Astrocyte of the cerebellum (primary cell): ENCODE results near the gene CALHM3.
A peak's percentile ranks its signal among the peaks of the same experiment; 100 is the strongest.

Experiments
- DNase-seq: peaks from one replicate; pipeline ENCODE4 v3.0.0-alpha.2; 2011; ENCODE audit warnings: low read depth
- H3K4me3 ChIP-seq: 2 replicates; pipeline ENCODE4 v1.5.1; 2011; ENCODE audit warnings: mild to moderate bottlenecking, low read depth, low read length, moderate library complexity
- in situ Hi-C: cut with HindIII; loops from 2 replicates; pipeline ENCODE4 v1.10.0; 2017; ENCODE audit warnings: low sequenced_read_pairs
- TF ChIP-seq, protein P1 (sequence below): IDR thresholded peaks from 2 replicates; pipeline ENCODE4 v1.5.1; 2012; ENCODE audit warnings: low read length, low read depth, moderate library complexity, mild to moderate bottlenecking; ENCODE audit errors: missing control alignments

Gene CALHM3

GRCh38 chr10:103447187-103447586 lies 31.9 kb downstream of the CALHM3 start:
- TF ChIP-seq, protein P1, sequence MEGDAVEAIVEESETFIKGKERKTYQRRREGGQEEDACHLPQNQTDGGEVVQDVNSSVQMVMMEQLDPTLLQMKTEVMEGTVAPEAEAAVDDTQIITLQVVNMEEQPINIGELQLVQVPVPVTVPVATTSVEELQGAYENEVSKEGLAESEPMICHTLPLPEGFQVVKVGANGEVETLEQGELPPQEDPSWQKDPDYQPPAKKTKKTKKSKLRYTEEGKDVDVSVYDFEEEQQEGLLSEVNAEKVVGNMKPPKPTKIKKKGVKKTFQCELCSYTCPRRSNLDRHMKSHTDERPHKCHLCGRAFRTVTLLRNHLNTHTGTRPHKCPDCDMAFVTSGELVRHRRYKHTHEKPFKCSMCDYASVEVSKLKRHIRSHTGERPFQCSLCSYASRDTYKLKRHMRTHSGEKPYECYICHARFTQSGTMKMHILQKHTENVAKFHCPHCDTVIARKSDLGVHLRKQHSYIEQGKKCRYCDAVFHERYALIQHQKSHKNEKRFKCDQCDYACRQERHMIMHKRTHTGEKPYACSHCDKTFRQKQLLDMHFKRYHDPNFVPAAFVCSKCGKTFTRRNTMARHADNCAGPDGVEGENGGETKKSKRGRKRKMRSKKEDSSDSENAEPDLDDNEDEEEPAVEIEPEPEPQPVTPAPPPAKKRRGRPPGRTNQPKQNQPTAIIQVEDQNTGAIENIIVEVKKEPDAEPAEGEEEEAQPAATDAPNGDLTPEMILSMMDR: no peak
- in situ Hi-C loops: no loop called here
- H3K4me3 ChIP-seq: no peak overlapping the region
- no peak for DNase-seq

DNA sequence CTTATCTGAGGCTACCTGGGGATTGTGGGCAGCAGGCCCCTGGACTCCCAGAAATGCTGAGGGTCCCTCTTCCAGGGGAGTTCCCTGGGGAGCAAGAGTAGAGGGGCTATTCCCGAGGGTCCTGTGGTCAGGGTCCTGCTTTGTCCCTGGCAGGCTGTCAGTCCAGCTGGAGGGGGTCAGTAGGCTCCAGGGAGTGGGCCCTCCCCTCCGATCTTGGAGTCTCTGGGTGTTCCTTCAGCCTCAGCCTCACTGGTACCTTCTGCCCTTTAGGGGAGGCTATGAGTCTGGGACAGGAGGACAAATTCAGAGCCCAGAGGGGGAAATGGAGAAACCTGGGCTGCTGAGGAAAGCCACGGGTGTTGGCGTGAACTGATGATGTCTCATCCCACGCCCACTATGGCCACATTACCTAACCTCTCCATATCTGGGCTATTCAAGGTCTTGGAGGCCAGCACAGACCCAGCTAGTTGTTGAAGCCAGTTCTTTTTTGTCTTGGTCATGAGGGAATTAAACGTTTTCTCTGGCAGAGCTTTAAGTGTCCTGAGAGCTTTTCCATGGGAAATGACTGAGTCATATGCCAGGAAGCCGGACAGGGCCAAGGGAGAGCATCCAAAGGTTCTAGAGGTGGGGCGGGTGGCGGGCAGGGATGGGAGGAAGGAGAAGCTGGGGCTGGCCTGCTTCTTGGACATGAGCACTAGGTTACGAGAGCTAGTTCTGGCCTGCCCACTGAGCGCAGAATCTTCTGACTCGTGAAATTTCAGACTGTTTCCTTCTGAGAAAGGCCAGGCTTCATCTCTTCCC lies 33.1 kb downstream of the CALHM3 start:
- no peak overlapping the region for H3K4me3 ChIP-seq
- in situ Hi-C loops: no loop called here
- no peak for DNase-seq
- TF ChIP-seq, protein P1: no peak

- DNase-seq: no peak
- no peak overlapping the region for H3K4me3 ChIP-seq
- TF ChIP-seq, protein P1: no peak
- in situ Hi-C loops: no loop called here
Measured at GRCh38 chr10:103445366-103445765, 33.7 kb downstream of the CALHM3 start.

DNA sequence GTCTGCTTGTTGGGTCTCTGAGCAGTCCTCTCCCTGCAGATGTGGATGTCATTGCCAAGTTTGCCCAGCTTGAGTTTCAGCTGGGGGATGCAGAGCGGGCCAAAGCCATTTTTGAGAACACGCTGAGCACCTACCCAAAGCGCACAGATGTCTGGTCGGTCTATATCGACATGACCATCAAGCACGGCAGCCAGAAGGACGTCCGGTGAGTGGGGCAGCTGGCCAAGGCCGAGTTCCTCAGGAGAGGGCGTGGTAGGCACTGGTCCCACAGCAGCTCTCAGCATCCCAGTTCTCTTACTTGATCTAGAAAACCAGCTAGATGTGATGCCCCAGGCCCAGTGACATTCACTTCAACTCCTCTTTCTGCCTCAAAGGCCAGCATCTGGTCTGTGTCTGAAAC lies 34.6 kb downstream of the CALHM3 start:
- no peak overlapping the region for H3K4me3 ChIP-seq
- DNase-seq: no peak
- in situ Hi-C loops: no loop called here
- TF ChIP-seq, protein P1: no peak

DNA sequence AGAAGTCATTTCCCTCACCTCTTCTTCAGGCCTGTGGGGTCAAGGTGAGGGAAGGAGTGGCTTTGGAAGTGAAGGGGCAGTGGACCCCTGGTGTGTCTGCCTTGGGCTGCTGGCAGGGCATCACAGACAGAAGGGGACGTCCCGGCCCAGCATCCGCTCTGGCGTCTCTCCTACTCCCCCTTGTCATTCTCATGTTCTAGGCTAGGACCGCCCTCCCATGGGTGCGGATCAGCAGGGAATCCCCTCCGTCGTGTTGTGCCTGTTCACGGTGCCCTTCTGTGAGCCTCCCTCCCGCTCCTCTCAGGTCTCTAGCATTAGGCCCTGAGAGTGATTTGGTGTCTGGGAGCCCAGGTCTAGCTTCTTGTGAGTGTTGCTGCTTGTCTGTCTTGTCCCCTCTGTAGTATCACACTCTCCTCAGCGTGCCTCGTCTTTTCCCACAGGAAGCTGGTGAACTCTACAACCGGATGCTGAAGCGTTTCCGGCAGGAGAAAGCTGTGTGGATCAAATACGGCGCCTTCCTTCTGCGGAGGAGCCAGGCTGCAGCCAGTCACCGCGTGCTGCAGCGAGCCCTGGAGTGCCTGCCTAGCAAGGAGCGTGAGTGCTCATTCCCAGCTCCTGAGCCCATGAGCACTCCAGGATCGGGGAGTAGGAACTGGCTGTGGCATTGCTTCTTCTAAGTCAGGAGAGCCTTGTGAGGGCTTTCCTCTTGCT lies 35.4 kb downstream of the CALHM3 start:
- DNase-seq: no peak
- TF ChIP-seq, protein P1: no peak
- H3K4me3 ChIP-seq: no peak overlapping the region
- in situ Hi-C loops: no loop called here

- TF ChIP-seq, protein P1: no peak
- DNase-seq: peak; percentile 16
- in situ Hi-C loops: no loop called here
Measured at GRCh38 chr10:103442031-103442461, 37.0 kb downstream of the CALHM3 start.

More at GRCh38 chr10:103442031-103442461, 37.0 kb downstream of the CALHM3 start:
- no peak overlapping the region for H3K4me3 ChIP-seq
